NB4 (cell line): Measurements from ENCODE around the gene SLPI.

Source experiments
- CTCF ChIP-seq: IDR thresholded peaks from one replicate; pipeline ENCODE4 v1.5.1; 2012; ENCODE audit warnings: low read depth, low read length
- POLR2A ChIP-seq: IDR thresholded peaks from 2 replicates; pipeline ENCODE4 v1.6.1; 2011; ENCODE audit warnings: mild to moderate bottlenecking; ENCODE audit not compliant: insufficient read length; ENCODE audit errors: extremely low read depth

DNA sequence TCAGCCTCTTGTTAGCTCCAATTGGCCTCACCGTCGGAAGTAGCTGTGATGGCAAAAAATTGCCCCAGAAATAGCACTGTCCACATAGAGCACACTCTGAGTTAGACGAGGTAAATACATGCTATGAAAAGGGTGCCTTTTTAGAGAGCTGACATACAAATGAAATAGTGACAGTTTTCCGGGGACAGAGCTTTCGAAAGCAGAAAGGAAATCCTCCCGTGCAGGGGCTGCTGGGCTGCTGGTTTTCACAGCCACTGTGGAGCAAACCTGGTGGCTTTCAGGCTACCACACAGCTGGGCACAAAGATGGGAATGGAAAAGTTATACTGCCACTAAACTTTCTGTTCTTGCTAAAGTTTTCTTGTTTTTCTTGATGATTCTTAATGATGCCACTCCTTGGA, 8.3 kb downstream of the SLPI start:
- TF ChIP-seq CTCF (no peak), POLR2A (no peak)
